SK-N-SH treated with all-trans-retinoic acid at 6 μM for 48 hours (cell line): ENCODE measurements around the gene CACNA1G.

Experiments used
- ATAC-seq: fragments of 200-7000 bp; cut with Tn5 transposase; 3 replicates; pipeline ENCODE4 v1.9.1; 2020; ENCODE audit warnings: mild to moderate bottlenecking, moderate library complexity
- ARNTL ChIP-seq: fragments of 450-650 bp; formaldehyde crosslinking; IDR thresholded peaks from 2 replicates; pipeline ENCODE4 v1.5.0; 2020; ENCODE audit warnings: low read depth, mild to moderate bottlenecking, moderate library complexity, borderline replicate concordance
- BACH2 ChIP-seq: fragments of 250-450 bp; sonication (Bioruptor Pico); IDR thresholded peaks from 2 replicates; pipeline ENCODE4 v1.9.0; 2021; ENCODE audit warnings: mild to moderate bottlenecking, borderline replicate concordance
- CSDC2 ChIP-seq: fragments of 250-450 bp; sonication (Bioruptor Pico); IDR thresholded peaks from 2 replicates; pipeline ENCODE4 v1.5.0; 2020; ENCODE audit warnings: mild to moderate bottlenecking, moderate library complexity
- ESRRG ChIP-seq: fragments of 250-450 bp; sonication (Bioruptor Pico); IDR thresholded peaks from 2 replicates; pipeline ENCODE4 v1.6.1; 2021; ENCODE audit warnings: mild to moderate bottlenecking
- GLIS3 ChIP-seq: fragments of 250-450 bp; sonication (Bioruptor Pico); IDR thresholded peaks from 2 replicates; pipeline ENCODE4 v1.5.0; 2020; ENCODE audit warnings: mild to moderate bottlenecking, moderate library complexity
- ISL1 ChIP-seq: fragments of 250-450 bp; sonication (Bioruptor Pico); IDR thresholded peaks from 2 replicates; pipeline ENCODE4 v2.1.2; 2022; ENCODE audit warnings: mild to moderate bottlenecking, moderate library complexity
- OSR1 ChIP-seq: fragments of 250-450 bp; sonication (Bioruptor Pico); IDR thresholded peaks from 2 replicates; pipeline ENCODE4 v1.8.0; 2022; ENCODE audit warnings: moderate library complexity, mild to moderate bottlenecking, inconsistent platforms
- PPARA ChIP-seq: fragments of 250-450 bp; sonication (Bioruptor Pico); IDR thresholded peaks from 2 replicates; pipeline ENCODE4 v1.5.0; 2020; ENCODE audit warnings: mild to moderate bottlenecking, borderline replicate concordance
- RARB ChIP-seq: fragments of 250-450 bp; sonication (Bioruptor Pico); IDR thresholded peaks from 2 replicates; pipeline ENCODE4 v1.8.0; 2021; ENCODE audit warnings: mild to moderate bottlenecking, moderate library complexity
- SNAI2 ChIP-seq: fragments of 250-450 bp; sonication (Bioruptor Pico); IDR thresholded peaks from 2 replicates; pipeline ENCODE4 v1.5.0; 2020; ENCODE audit warnings: mild to moderate bottlenecking, moderate library complexity
- TCF4 ChIP-seq: fragments of 250-450 bp; sonication (Bioruptor Pico); IDR thresholded peaks from 2 replicates; pipeline ENCODE4 v1.8.0; 2021; ENCODE audit warnings: mild to moderate bottlenecking, moderate library complexity, borderline replicate concordance
- TOX ChIP-seq: fragments of 250-450 bp; sonication (Bioruptor Pico); IDR thresholded peaks from 2 replicates; pipeline ENCODE4 v1.8.0; 2021; ENCODE audit warnings: mild to moderate bottlenecking, moderate library complexity, borderline replicate concordance
- ZC3H10 ChIP-seq: fragments of 250-450 bp; sonication (Bioruptor Pico); IDR thresholded peaks from 2 replicates; pipeline ENCODE4 v1.5.1; 2021; ENCODE audit warnings: mild to moderate bottlenecking, moderate library complexity
- ZFP30 ChIP-seq: fragments of 450-650 bp; formaldehyde crosslinking; IDR thresholded peaks from 2 replicates; pipeline ENCODE4 v1.5.0; 2022; ENCODE audit warnings: mild to moderate bottlenecking, moderate library complexity
- ZNF565 ChIP-seq: fragments of 450-650 bp; formaldehyde crosslinking; conservative IDR thresholded peaks from 2 replicates; pipeline ENCODE4 v1.5.0; 2020; ENCODE audit warnings: low read depth, mild to moderate bottlenecking, moderate library complexity
- ZNF70 ChIP-seq: fragments of 450-650 bp; formaldehyde crosslinking; IDR thresholded peaks from 2 replicates; pipeline ENCODE4 v1.5.0; 2020; ENCODE audit warnings: mild to moderate bottlenecking, moderate library complexity
- ZNF8 ChIP-seq: fragments of 450-650 bp; formaldehyde crosslinking; IDR thresholded peaks from 2 replicates; pipeline ENCODE4 v1.5.0; 2020; ENCODE audit warnings: mild to moderate bottlenecking, moderate library complexity
- TF ChIP-seq, protein P1 (sequence below): fragments of 250-450 bp; sonication (Bioruptor Pico); IDR thresholded peaks from 2 replicates; pipeline ENCODE4 v1.5.1; 2020; ENCODE audit warnings: low read depth, mild to moderate bottlenecking, moderate library complexity
- TF ChIP-seq, protein P2 (sequence below): fragments of 250-450 bp; sonication (Bioruptor Pico); IDR thresholded peaks from 2 replicates; pipeline ENCODE4 v1.5.1; 2021; ENCODE audit warnings: mild to moderate bottlenecking, moderate library complexity
- TF ChIP-seq, protein P3 (sequence below): fragments of 250-450 bp; sonication (Bioruptor Pico); IDR thresholded peaks from 2 replicates; pipeline ENCODE4 v1.8.0; 2020; ENCODE audit warnings: mild to moderate bottlenecking, moderate library complexity, borderline replicate concordance
- TF ChIP-seq, protein P4 (sequence below): fragments of 250-450 bp; sonication (Bioruptor Pico); IDR thresholded peaks from 2 replicates; pipeline ENCODE4 v1.8.0; 2021; ENCODE audit warnings: low read depth, mild to moderate bottlenecking, moderate library complexity, borderline replicate concordance
- TF ChIP-seq, protein P5 (sequence below): fragments of 250-450 bp; sonication (Bioruptor Pico); IDR thresholded peaks from 2 replicates; pipeline ENCODE4 v1.5.0; 2020; ENCODE audit warnings: mild to moderate bottlenecking, moderate library complexity

Gene CACNA1G

DNA sequence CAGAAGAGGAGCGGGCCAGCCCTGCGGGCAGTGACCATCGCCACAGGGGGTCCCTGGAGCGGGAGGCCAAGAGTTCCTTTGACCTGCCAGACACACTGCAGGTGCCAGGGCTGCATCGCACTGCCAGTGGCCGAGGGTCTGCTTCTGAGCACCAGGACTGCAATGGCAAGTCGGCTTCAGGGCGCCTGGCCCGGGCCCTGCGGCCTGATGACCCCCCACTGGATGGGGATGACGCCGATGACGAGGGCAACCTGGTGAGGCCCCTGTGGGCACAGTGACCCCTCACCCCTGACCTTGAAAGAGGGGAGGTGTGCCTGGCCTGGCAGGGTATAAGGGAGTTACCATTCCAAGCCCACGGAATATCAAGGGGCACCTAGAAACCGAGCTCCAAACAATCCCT, 39.1 kb downstream of the CACNA1G start:
- TF ChIP-seq TCF4, result no peak
- TF ChIP-seq, protein P1, sequence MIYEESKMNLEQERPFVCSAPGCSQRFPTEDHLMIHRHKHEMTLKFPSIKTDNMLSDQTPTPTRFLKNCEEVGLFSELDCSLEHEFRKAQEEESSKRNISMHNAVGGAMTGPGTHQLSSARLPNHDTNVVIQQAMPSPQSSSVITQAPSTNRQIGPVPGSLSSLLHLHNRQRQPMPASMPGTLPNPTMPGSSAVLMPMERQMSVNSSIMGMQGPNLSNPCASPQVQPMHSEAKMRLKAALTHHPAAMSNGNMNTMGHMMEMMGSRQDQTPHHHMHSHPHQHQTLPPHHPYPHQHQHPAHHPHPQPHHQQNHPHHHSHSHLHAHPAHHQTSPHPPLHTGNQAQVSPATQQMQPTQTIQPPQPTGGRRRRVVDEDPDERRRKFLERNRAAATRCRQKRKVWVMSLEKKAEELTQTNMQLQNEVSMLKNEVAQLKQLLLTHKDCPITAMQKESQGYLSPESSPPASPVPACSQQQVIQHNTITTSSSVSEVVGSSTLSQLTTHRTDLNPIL (CRISPR knock-in tag), result no peak
- TF ChIP-seq, protein P2, sequence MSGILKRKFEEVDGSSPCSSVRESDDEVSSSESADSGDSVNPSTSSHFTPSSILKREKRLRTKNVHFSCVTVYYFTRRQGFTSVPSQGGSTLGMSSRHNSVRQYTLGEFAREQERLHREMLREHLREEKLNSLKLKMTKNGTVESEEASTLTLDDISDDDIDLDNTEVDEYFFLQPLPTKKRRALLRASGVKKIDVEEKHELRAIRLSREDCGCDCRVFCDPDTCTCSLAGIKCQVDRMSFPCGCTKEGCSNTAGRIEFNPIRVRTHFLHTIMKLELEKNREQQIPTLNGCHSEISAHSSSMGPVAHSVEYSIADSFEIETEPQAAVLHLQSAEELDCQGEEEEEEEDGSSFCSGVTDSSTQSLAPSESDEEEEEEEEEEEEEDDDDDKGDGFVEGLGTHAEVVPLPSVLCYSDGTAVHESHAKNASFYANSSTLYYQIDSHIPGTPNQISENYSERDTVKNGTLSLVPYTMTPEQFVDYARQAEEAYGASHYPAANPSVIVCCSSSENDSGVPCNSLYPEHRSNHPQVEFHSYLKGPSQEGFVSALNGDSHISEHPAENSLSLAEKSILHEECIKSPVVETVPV, result no peak
- no peak for TF ChIP-seq ARNTL (CRISPR knock-in tag)
- no peak for TF ChIP-seq TOX
- TF ChIP-seq OSR1 (CRISPR knock-in tag), result no peak
- no peak for TF ChIP-seq ZC3H10
- no peak for TF ChIP-seq ESRRG (CRISPR knock-in tag)
- no peak for TF ChIP-seq PPARA (CRISPR knock-in tag)
- TF ChIP-seq RARB (CRISPR knock-in tag), result no peak
- TF ChIP-seq, protein P3, sequence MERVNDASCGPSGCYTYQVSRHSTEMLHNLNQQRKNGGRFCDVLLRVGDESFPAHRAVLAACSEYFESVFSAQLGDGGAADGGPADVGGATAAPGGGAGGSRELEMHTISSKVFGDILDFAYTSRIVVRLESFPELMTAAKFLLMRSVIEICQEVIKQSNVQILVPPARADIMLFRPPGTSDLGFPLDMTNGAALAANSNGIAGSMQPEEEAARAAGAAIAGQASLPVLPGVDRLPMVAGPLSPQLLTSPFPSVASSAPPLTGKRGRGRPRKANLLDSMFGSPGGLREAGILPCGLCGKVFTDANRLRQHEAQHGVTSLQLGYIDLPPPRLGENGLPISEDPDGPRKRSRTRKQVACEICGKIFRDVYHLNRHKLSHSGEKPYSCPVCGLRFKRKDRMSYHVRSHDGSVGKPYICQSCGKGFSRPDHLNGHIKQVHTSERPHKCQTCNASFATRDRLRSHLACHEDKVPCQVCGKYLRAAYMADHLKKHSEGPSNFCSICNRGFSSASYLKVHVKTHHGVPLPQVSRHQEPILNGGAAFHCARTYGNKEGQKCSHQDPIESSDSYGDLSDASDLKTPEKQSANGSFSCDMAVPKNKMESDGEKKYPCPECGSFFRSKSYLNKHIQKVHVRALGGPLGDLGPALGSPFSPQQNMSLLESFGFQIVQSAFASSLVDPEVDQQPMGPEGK (CRISPR knock-in tag), result no peak
- TF ChIP-seq, protein P4, sequence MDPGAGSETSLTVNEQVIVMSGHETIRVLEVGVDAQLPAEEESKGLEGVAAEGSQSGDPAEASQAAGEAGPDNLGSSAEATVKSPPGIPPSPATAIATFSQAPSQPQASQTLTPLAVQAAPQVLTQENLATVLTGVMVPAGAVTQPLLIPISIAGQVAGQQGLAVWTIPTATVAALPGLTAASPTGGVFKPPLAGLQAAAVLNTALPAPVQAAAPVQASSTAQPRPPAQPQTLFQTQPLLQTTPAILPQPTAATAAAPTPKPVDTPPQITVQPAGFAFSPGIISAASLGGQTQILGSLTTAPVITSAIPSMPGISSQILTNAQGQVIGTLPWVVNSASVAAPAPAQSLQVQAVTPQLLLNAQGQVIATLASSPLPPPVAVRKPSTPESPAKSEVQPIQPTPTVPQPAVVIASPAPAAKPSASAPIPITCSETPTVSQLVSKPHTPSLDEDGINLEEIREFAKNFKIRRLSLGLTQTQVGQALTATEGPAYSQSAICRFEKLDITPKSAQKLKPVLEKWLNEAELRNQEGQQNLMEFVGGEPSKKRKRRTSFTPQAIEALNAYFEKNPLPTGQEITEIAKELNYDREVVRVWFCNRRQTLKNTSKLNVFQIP (CRISPR knock-in tag), result no peak
- TF ChIP-seq, protein P5, sequence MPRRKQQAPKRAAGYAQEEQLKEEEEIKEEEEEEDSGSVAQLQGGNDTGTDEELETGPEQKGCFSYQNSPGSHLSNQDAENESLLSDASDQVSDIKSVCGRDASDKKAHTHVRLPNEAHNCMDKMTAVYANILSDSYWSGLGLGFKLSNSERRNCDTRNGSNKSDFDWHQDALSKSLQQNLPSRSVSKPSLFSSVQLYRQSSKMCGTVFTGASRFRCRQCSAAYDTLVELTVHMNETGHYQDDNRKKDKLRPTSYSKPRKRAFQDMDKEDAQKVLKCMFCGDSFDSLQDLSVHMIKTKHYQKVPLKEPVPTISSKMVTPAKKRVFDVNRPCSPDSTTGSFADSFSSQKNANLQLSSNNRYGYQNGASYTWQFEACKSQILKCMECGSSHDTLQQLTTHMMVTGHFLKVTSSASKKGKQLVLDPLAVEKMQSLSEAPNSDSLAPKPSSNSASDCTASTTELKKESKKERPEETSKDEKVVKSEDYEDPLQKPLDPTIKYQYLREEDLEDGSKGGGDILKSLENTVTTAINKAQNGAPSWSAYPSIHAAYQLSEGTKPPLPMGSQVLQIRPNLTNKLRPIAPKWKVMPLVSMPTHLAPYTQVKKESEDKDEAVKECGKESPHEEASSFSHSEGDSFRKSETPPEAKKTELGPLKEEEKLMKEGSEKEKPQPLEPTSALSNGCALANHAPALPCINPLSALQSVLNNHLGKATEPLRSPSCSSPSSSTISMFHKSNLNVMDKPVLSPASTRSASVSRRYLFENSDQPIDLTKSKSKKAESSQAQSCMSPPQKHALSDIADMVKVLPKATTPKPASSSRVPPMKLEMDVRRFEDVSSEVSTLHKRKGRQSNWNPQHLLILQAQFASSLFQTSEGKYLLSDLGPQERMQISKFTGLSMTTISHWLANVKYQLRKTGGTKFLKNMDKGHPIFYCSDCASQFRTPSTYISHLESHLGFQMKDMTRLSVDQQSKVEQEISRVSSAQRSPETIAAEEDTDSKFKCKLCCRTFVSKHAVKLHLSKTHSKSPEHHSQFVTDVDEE, result no peak
- no peak for TF ChIP-seq SNAI2
- no peak for TF ChIP-seq BACH2 (CRISPR knock-in tag)
- no peak for TF ChIP-seq ISL1 (CRISPR knock-in tag)
- no peak for TF ChIP-seq GLIS3 (CRISPR knock-in tag)
- no peak for TF ChIP-seq CSDC2
- no peak for TF ChIP-seq ZNF565 (CRISPR knock-in tag)
- no peak for TF ChIP-seq ZNF70 (CRISPR knock-in tag)

DNA sequence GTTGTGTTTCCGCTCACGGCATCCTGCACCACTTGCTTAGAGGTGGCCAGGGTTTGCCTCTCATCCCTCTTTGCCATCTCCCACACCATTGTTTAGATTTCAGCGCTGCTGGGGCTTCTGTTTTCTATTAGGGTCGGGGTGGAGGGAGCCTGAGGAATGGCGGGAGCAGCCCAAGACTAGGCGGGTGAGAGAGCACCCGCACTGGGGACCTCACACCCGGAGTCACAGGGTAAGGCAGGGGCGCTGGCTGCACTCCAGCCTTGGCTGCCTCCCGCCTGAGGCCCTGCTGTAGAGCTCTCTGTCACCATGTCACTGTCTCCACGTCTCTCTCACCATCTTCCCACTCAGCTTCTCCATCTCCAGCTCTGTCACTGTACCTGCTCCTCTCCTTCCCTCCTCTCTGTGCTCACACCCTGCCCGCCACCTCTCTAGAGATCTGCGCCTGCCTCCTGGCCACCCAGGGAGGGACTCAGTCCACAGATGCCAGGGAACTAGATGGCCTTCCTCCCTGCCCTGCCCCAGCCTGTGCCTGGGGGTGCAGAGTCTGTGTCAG, 41.4 kb downstream of the CACNA1G start:
- TF ChIP-seq TCF4, result peak; percentile 25; the same call in 1 of the 2 replicates
- TF ChIP-seq, protein P2, result no peak
- no peak; the same call in 2 of the 3 replicates for ATAC-seq

More for the DNA sequence above, 39.1 kb downstream of the CACNA1G start:
- no peak for ATAC-seq

DNA sequence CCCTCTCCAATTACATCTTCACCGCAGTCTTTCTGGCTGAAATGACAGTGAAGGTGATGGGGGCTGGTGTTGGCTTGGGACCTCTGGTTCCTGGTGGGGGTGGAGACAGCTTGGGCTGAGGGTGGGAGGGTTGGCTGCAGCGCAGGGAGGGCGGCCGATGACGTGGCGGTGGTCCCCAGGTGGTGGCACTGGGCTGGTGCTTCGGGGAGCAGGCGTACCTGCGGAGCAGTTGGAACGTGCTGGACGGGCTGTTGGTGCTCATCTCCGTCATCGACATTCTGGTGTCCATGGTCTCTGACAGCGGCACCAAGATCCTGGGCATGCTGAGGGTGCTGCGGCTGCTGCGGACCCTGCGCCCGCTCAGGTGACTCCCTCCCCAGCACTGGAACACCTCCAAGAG, 42.3 kb downstream of the CACNA1G start:
- no peak for ATAC-seq

More for the DNA sequence above, 42.3 kb downstream of the CACNA1G start:
- TF ChIP-seq ESRRG (CRISPR knock-in tag) (no peak), ZFP30 (CRISPR knock-in tag) (no peak), ZNF8 (CRISPR knock-in tag) (no peak)
- TF ChIP-seq, protein P2, result no peak
- TF ChIP-seq, protein P1 (CRISPR knock-in tag), result no peak
